GM23338 (cell line): ENCODE results near the gene CCDC187. TPM values are rescaled to one million over a fixed set of nuclear protein-coding genes. Genes with fewer than 3 reads are reported as not detected.

Experiments
- ATAC-seq: fragments of 200-7000 bp; cut with Tn5 transposase; 3 replicates; pipeline ENCODE4 v1.9.1; 2020
- DNase-seq: peaks from one replicate; pipeline ENCODE4 v3.0.0-alpha.2; 2015; ENCODE audit warnings: low spot score
- H2AFZ ChIP-seq: fragments of 200-600 bp; sonication (generic); 2 replicates; pipeline ENCODE4 v1.8.0; 2016; ENCODE audit warnings: antibody characterized with exemption, mild to moderate bottlenecking, moderate library complexity
- H3F3A ChIP-seq: fragments of 200-600 bp; sonication (generic); replicated peaks from 2 replicates; pipeline ENCODE4 v1.8.0; 2017; ENCODE audit warnings: antibody characterized with exemption, mixed run types, low read depth
- H3K27ac ChIP-seq: fragments of 200-600 bp; sonication (generic); 2 replicates; pipeline ENCODE4 v1.6.1; 2016; ENCODE audit warnings: low read depth
- H3K27me3 ChIP-seq: fragments of 200-600 bp; sonication (generic); 2 replicates; pipeline ENCODE4 v1.8.0; 2016; ENCODE audit warnings: mild to moderate bottlenecking, mixed run types, moderate library complexity; ENCODE audit not compliant: insufficient read depth
- H3K36me3 ChIP-seq: fragments of 200-600 bp; sonication (generic); 2 replicates; pipeline ENCODE4 v1.8.0; 2016; ENCODE audit warnings: mild to moderate bottlenecking; ENCODE audit not compliant: insufficient read depth
- H3K4me1 ChIP-seq: fragments of 200-600 bp; sonication (generic); 2 replicates; pipeline ENCODE4 v1.8.0; 2016; ENCODE audit warnings: mild to moderate bottlenecking, moderate library complexity; ENCODE audit not compliant: insufficient read depth
- H3K4me2 ChIP-seq: fragments of 200-600 bp; sonication (generic); 2 replicates; pipeline ENCODE4 v1.7.1; 2017; ENCODE audit warnings: mixed run types
- H3K4me3 ChIP-seq: fragments of 200-600 bp; sonication (generic); 2 replicates; pipeline ENCODE4 v1.6.1; 2016; ENCODE audit warnings: mixed run types
- H3K79me2 ChIP-seq: fragments of 200-600 bp; sonication (generic); replicated peaks from 2 replicates; pipeline ENCODE4 v1.8.0; 2017; ENCODE audit warnings: mild to moderate bottlenecking; ENCODE audit not compliant: insufficient read depth
- H3K9me2 ChIP-seq: fragments of 200-600 bp; sonication (generic); 2 replicates; pipeline ENCODE4 v1.8.0; 2017; ENCODE audit not compliant: insufficient read depth
- H4K20me1 ChIP-seq: fragments of 200-600 bp; sonication (generic); replicated peaks from 2 replicates; pipeline ENCODE4 v1.8.0; 2017; ENCODE audit warnings: mild to moderate bottlenecking; ENCODE audit not compliant: insufficient read depth
- H3K27ac Mint-ChIP-seq: 2 replicates; pipeline ENCODE4 v1.8.0; 2020; ENCODE audit warnings: inconsistent platforms, mild to moderate bottlenecking, moderate library complexity, mixed read lengths
- H3K27me3 Mint-ChIP-seq: 3 replicates; pipeline ENCODE4 v1.8.0; 2022; ENCODE audit warnings: low read depth, mild to moderate bottlenecking, moderate library complexity, mixed read lengths, inconsistent platforms; ENCODE audit not compliant: insufficient read depth, poor library complexity
- H3K36me3 Mint-ChIP-seq: 3 replicates; pipeline ENCODE4 v1.8.0; 2021; ENCODE audit warnings: low read depth, mild to moderate bottlenecking, inconsistent platforms, moderate library complexity, mixed read lengths
- H3K4me1 Mint-ChIP-seq: 3 replicates; pipeline ENCODE4 v1.8.0; 2020; ENCODE audit warnings: mild to moderate bottlenecking, inconsistent platforms, mixed read lengths
- H3K4me3 Mint-ChIP-seq: 3 replicates; pipeline ENCODE4 v1.8.0; 2021; ENCODE audit warnings: moderate library complexity, mild to moderate bottlenecking, inconsistent platforms, mixed read lengths
- H3K9me3 Mint-ChIP-seq: 3 replicates; pipeline ENCODE4 v1.8.0; 2020; ENCODE audit warnings: moderate library complexity, mild to moderate bottlenecking, inconsistent platforms, mixed read lengths
- CREB1 ChIP-seq: fragments of 250-450 bp; sonication (Bioruptor Pico); IDR thresholded peaks from 2 replicates; pipeline ENCODE4 v1.5.0; 2020; ENCODE audit warnings: low read depth, mild to moderate bottlenecking, moderate library complexity
- CTCF ChIP-seq, 2 experiments: fragments of 200-600 bp in 1 of 2; sonication (generic) in 1 of 2; conservative IDR thresholded peaks; 2 replicates each; pipeline versions ENCODE4 v1.5.1 to v1.6.1; 2016 to 2017; ENCODE audit warnings: antibody characterized with exemption in 2 of 2, low read depth in 2 of 2, mild to moderate bottlenecking in 2 of 2, moderate library complexity in 1 of 2
- ETS1 ChIP-seq: IDR thresholded peaks from 2 replicates; pipeline ENCODE4 v1.6.1; 2016; ENCODE audit warnings: antibody characterized with exemption
- EZH2 ChIP-seq: fragments of 200-600 bp; sonication (generic); IDR thresholded peaks from one replicate; pipeline ENCODE4 v1.8.0; 2017; ENCODE audit warnings: antibody characterized with exemption, mild to moderate bottlenecking, low read depth; ENCODE audit not compliant: unreplicated experiment
- REST ChIP-seq: IDR thresholded peaks from one replicate; pipeline ENCODE4 v1.6.1; 2018; ENCODE audit warnings: antibody characterized with exemption; ENCODE audit not compliant: unreplicated experiment
- STAT1 ChIP-seq: IDR thresholded peaks from one replicate; pipeline ENCODE4 v1.6.1; 2016; ENCODE audit warnings: antibody characterized with exemption; ENCODE audit not compliant: unreplicated experiment
- ZNF331 ChIP-seq: fragments of 250-450 bp; sonication (Bioruptor Pico); IDR thresholded peaks from 2 replicates; pipeline ENCODE4 v1.5.0; 2020; ENCODE audit warnings: low read depth, mild to moderate bottlenecking, moderate library complexity
- ZNF462 ChIP-seq: fragments of 250-450 bp; sonication (Bioruptor Pico); IDR thresholded peaks from 2 replicates; pipeline ENCODE4 v1.5.0; 2020; ENCODE audit warnings: mild to moderate bottlenecking, moderate library complexity
- polyA plus RNA-seq: library from polyadenylated mRNA; unstranded; fragments of >200 nt; fragmentation: Nextera tagmentation; extraction: Ambion mirVana; gene quantifications from 2 replicates; pipeline ENCODE4 v1.2.1, GENCODE V29; 2016
- total RNA-seq: library from RNA; depleted of rRNA; stranded (reverse); fragments of >200 nt; shearing (Covaris generic); gene quantifications from 2 replicates; pipeline ENCODE4 v1.2.3, GENCODE V29; 2014

The CCDC187 gene
- total and polyA plus RNA-seq, 2 experiments from 2014 or later = 0.14 TPM; not detected in 1

- H3K9me2 ChIP-seq = no peaks in the 10 kb centered on the region
- Mint-ChIP-seq H3K36me3 (peaks cover 3% of the 10 kb centered on the region; the same call in 2 of the 3 replicates), H3K27me3 (peaks cover 10% of the 10 kb centered on the region), H3K4me1 (peaks cover 14% of the 10 kb centered on the region), H3K9me3 (no peaks in the 10 kb centered on the region), H3K4me3 (no peak overlapping the region), H3K27ac (peak overlapping the region; percentile 54; the same call in 1 of the 2 replicates)
- no peak overlapping the region for H3K4me3 ChIP-seq
- DNase-seq (no peak), ATAC-seq (no peak)
- H3K36me3 ChIP-seq = no peaks in the 10 kb centered on the region
- H2AFZ ChIP-seq = no peak overlapping the region
- no peak overlapping the region for H3K27ac ChIP-seq
- no peak overlapping the region for H3K4me2 ChIP-seq
- H3K4me1 ChIP-seq = no peaks in the 10 kb centered on the region
- H4K20me1 ChIP-seq = peaks cover 48% of the 10 kb centered on the region
- peaks cover 86% of the 10 kb centered on the region for H3K79me2 ChIP-seq
- no peaks in the 10 kb centered on the region for H3K27me3 ChIP-seq
- no peak for TF ChIP-seq ZNF462
- no peak for TF ChIP-seq CTCF (conservative IDR thresholded peaks at IDR 0.05; ENCODE audit: low read depth in 2 of 2)
- no peak for TF ChIP-seq ETS1
- TF ChIP-seq REST = no peak
- TF ChIP-seq EZH2 = no peak
- no peak for TF ChIP-seq STAT1
- TF ChIP-seq ZNF331 = no peak
- TF ChIP-seq CREB1 (CRISPR knock-in tag) = no peak
- 0 out of 2 replicates have a peak, but pooled peaks cover 3% of the 10 kb centered on the region for H3F3A ChIP-seq
Observed at GRCh38 chr9:136231478-136232297, 72.2 kb downstream of the CCDC187 start.
